DND-41 (cell line): ENCODE data around the gene TSPAN9.

ENCODE experiments used
- ATAC-seq: fragments of 200-7000 bp; cut with Tn5 transposase; 3 replicates; pipeline ENCODE4 v1.9.1; 2021; ENCODE audit warnings: low read depth; ENCODE audit not compliant: insufficient read depth
- DNase-seq: peaks from one replicate; pipeline ENCODE4 v3.0.0-alpha.2; 2020
- H2AFZ ChIP-seq: 2 replicates; pipeline ENCODE4 v1.6.0; 2012; ENCODE audit warnings: low read depth, low read length
- H3K27ac ChIP-seq: 2 replicates; pipeline ENCODE4 v1.5.1; 2012; ENCODE audit warnings: low read length, inconsistent platforms
- H3K27me3 ChIP-seq: fragments of 200-600 bp; sonication (generic); 2 replicates; pipeline ENCODE4 v1.6.0; 2012; ENCODE audit warnings: low read length, mild to moderate bottlenecking, inconsistent platforms; ENCODE audit not compliant: insufficient read depth, poor library complexity
- H3K36me3 ChIP-seq: 2 replicates; pipeline ENCODE4 v1.5.1; 2012; ENCODE audit warnings: low read length, inconsistent platforms; ENCODE audit not compliant: insufficient read depth
- H3K4me1 ChIP-seq: 2 replicates; pipeline ENCODE4 v1.5.1; 2012; ENCODE audit warnings: mild to moderate bottlenecking, low read length; ENCODE audit not compliant: insufficient read depth
- H3K4me2 ChIP-seq: 2 replicates; pipeline ENCODE4 v1.6.0; 2012; ENCODE audit warnings: mild to moderate bottlenecking, moderate library complexity, low read length, inconsistent platforms; ENCODE audit not compliant: insufficient read depth
- H3K4me3 ChIP-seq, 2 experiments: fragments of 200-600 bp in 1 of 2; shearing (Covaris generic) in 1 of 2; 2 replicates each; pipeline ENCODE4 v1.5.1; 2012 to 2016; ENCODE audit warnings: inconsistent platforms in 2 of 2, low read length in 2 of 2, mild to moderate bottlenecking in 2 of 2, low read depth in 1 of 2, moderate library complexity in 1 of 2
- H3K79me2 ChIP-seq: 2 replicates; pipeline ENCODE4 v1.6.0; 2012; ENCODE audit warnings: low read length, inconsistent platforms; ENCODE audit not compliant: insufficient read depth
- H3K9ac ChIP-seq: 2 replicates; pipeline ENCODE4 v1.6.0; 2012; ENCODE audit warnings: low read depth, mild to moderate bottlenecking, inconsistent platforms, low read length, moderate library complexity
- H3K9me3 ChIP-seq: 2 replicates; pipeline ENCODE4 v1.5.1; 2012; ENCODE audit warnings: low read length, moderate library complexity, mild to moderate bottlenecking, inconsistent platforms; ENCODE audit not compliant: insufficient read depth, severe bottlenecking
- H4K20me1 ChIP-seq: 2 replicates; pipeline ENCODE4 v1.6.0; 2012; ENCODE audit warnings: low read length; ENCODE audit not compliant: insufficient read depth
- CTCF ChIP-seq: IDR thresholded peaks from 2 replicates; pipeline ENCODE4 v1.5.1; 2012; ENCODE audit warnings: borderline replicate concordance, low read length, moderate library complexity, mild to moderate bottlenecking; ENCODE audit not compliant: poor library complexity, severe bottlenecking; ENCODE audit errors: extremely low read depth
- EZH2 ChIP-seq: IDR thresholded peaks from 3 replicates; pipeline ENCODE4 v1.6.1; 2012; ENCODE audit warnings: borderline replicate concordance, low read depth, mild to moderate bottlenecking, moderate library complexity, low read length, inconsistent platforms; ENCODE audit not compliant: severe bottlenecking

The TSPAN9 gene

GRCh38 chr12:3288690-3289089 is 211.5 kb downstream of the TSPAN9 start:
- TF ChIP-seq EZH2, result no peak
- no peak for TF ChIP-seq CTCF
- Histone ChIP-seq H3K27ac (no peak overlapping the region), H3K79me2 (no peaks in the 10 kb centered on the region), H3K4me2 (no peak overlapping the region), H4K20me1 (no peaks in the 10 kb centered on the region), H3K36me3 (no peaks in the 10 kb centered on the region), H3K4me1 (no peaks in the 10 kb centered on the region), H2AFZ (no peak overlapping the region), H3K4me3 (no peak overlapping the region), H3K9ac (no peak overlapping the region), H3K9me3 (no peaks in the 10 kb centered on the region), H3K27me3 (peaks cover 14% of the 10 kb centered on the region)
- DNase-seq (no peak), ATAC-seq (no peak)

- no peak overlapping the region for H3K9ac ChIP-seq
- no peaks in the 10 kb centered on the region for H4K20me1 ChIP-seq
- H3K4me1 ChIP-seq, result no peaks in the 10 kb centered on the region
- TF ChIP-seq EZH2, result no peak
- no peaks in the 10 kb centered on the region for H3K79me2 ChIP-seq
- H3K27me3 ChIP-seq, result peaks cover 14% of the 10 kb centered on the region
- no peak overlapping the region for H3K27ac ChIP-seq
- no peak for DNase-seq
- H3K9me3 ChIP-seq, result no peaks in the 10 kb centered on the region
- ATAC-seq, result no peak
- no peaks in the 10 kb centered on the region for H3K36me3 ChIP-seq
- no peak overlapping the region for H2AFZ ChIP-seq
- H3K4me2 ChIP-seq, result no peak overlapping the region
- no peak overlapping the region for H3K4me3 ChIP-seq
Observed at GRCh38 chr12:3289702-3290101, 212.5 kb downstream of the TSPAN9 start.

GRCh38 chr12:3291939-3292338 is 214.8 kb downstream of the TSPAN9 start:
- no peaks in the 10 kb centered on the region for H3K36me3 ChIP-seq
- no peak for DNase-seq
- H3K79me2 ChIP-seq, result no peaks in the 10 kb centered on the region
- no peaks in the 10 kb centered on the region for H3K4me1 ChIP-seq
- H3K27me3 ChIP-seq, result peaks cover 14% of the 10 kb centered on the region
- no peak overlapping the region for H3K27ac ChIP-seq
- TF ChIP-seq CTCF (no peak), EZH2 (no peak)
- no peaks in the 10 kb centered on the region for H3K9me3 ChIP-seq
- H3K4me3 ChIP-seq, result no peak overlapping the region
- no peak overlapping the region for H3K4me2 ChIP-seq
- H2AFZ ChIP-seq, result no peak overlapping the region
- H3K9ac ChIP-seq, result no peak overlapping the region
- ATAC-seq, result no peak
- 0 out of 2 replicates have a peak, but pooled peaks cover 8% of the 10 kb centered on the region for H4K20me1 ChIP-seq

GRCh38 chr12:3292677-3293412 is 215.7 kb downstream of the TSPAN9 start:
- no peak overlapping the region for H3K27ac ChIP-seq
- H3K79me2 ChIP-seq, result no peaks in the 10 kb centered on the region
- no peaks in the 10 kb centered on the region for H3K4me1 ChIP-seq
- no peak overlapping the region for H3K4me2 ChIP-seq
- H3K36me3 ChIP-seq, result no peaks in the 10 kb centered on the region
- H4K20me1 ChIP-seq, result 0 out of 2 replicates have a peak, but pooled peaks cover 8% of the 10 kb centered on the region
- no peak for DNase-seq
- peaks cover 14% of the 10 kb centered on the region for H3K27me3 ChIP-seq
- TF ChIP-seq EZH2, result no peak
- TF ChIP-seq CTCF, result no peak
- H3K4me3 ChIP-seq, result no peak overlapping the region
- H2AFZ ChIP-seq, result no peak overlapping the region
- H3K9ac ChIP-seq, result no peak overlapping the region
- H3K9me3 ChIP-seq, result no peaks in the 10 kb centered on the region
- no peak for ATAC-seq
